ENCODE results near the gene XNDC1N.
"Not testable (repeated sequence)": the region's sequence is repeated elsewhere in the genome, so short reads cannot be mapped to it uniquely, and the experiment has no call there.

XNDC1N gene

GRCh38 chr11:71931245-71931602, 2.8 kb upstream of the XNDC1N start:
- DNase-seq: no peak

GRCh38 chr11:71930556-71931244, 2.3 kb upstream of the XNDC1N start:
- no peak for DNase-seq

GRCh38 chr11:71929491-71929890, 1.1 kb upstream of the XNDC1N start:
- DNase-seq: no peak

GRCh38 chr11:71928737-71929443, 496 bp upstream of the XNDC1N start, which contains the start of gene RNF121:
Gene RNF121 (plus strand): TSS chr11:71929046. CDS start chr11:71929062, 16 bp downstream.
- peak; percentile 98 for DNase-seq

GRCh38 chr11:71917646-71918140, 10.7 kb downstream of the XNDC1N start:
- DNase-seq: no peak

- DNase-seq: no peak
Measured at GRCh38 chr11:71914617-71915189, 13.7 kb downstream of the XNDC1N start.

GRCh38 chr11:71913756-71914526, 14.5 kb downstream of the XNDC1N start:
- no peak for DNase-seq

GRCh38 chr11:71911986-71912340, 16.4 kb downstream of the XNDC1N start:
- DNase-seq: not testable (repeated sequence)

- not testable (repeated sequence) for DNase-seq
Measured at GRCh38 chr11:71911321-71911985, 16.9 kb downstream of the XNDC1N start.

- not testable (repeated sequence) for DNase-seq
Measured at GRCh38 chr11:71910775-71911174, 17.6 kb downstream of the XNDC1N start.

- DNase-seq: no peak
Measured at GRCh38 chr11:71908218-71908617, 20.2 kb downstream of the XNDC1N start.

GRCh38 chr11:71901137-71901536, 27.3 kb downstream of the XNDC1N start:
- DNase-seq: peak; percentile 3

- no peak for DNase-seq
Measured at GRCh38 chr11:71895961-71896360, 32.4 kb downstream of the XNDC1N start.

- not testable (repeated sequence) for DNase-seq
Measured at GRCh38 chr11:71889181-71889872, 39.1 kb downstream of the XNDC1N start.

- not testable (repeated sequence) for DNase-seq
Measured at GRCh38 chr11:71888335-71889010, 39.9 kb downstream of the XNDC1N start.

- not testable (repeated sequence) for DNase-seq
Measured at GRCh38 chr11:71885806-71886205, 42.6 kb downstream of the XNDC1N start.
